Astrocyte (in vitro differentiated cells and primary cell): ENCODE results near the gene RAB11FIP3. TPM values are rescaled to one million over a fixed set of nuclear protein-coding genes. Genes with fewer than 3 reads are reported as not detected.

Experiments used
- DNase-seq: peaks from one replicate; pipeline ENCODE4 v3.0.0-alpha.2; 2010; ENCODE audit warnings: low read depth
- FAIRE-seq: peaks from 2 replicates; lab custom pipeline; 2011; peaks lifted over from hg19 to GRCh38; lab: Jason Lieb, UNC
- H2AFZ ChIP-seq: 2 replicates; pipeline ENCODE4 v1.6.0; 2012; ENCODE audit warnings: low read depth, low read length, inconsistent platforms
- H3K27ac ChIP-seq: 2 replicates; pipeline ENCODE4 v1.5.1; 2011; ENCODE audit warnings: low read depth, low read length, inconsistent platforms
- H3K27me3 ChIP-seq: 2 replicates; pipeline ENCODE4 v1.6.0; 2011; ENCODE audit warnings: low read length, inconsistent platforms; ENCODE audit not compliant: insufficient read depth
- H3K36me3 ChIP-seq: 2 replicates; pipeline ENCODE4 v1.5.1; 2011; ENCODE audit warnings: low read length, inconsistent platforms; ENCODE audit not compliant: insufficient read depth
- H3K4me1 ChIP-seq: 2 replicates; pipeline ENCODE4 v1.5.1; 2011; ENCODE audit warnings: low read length, inconsistent platforms; ENCODE audit not compliant: insufficient read depth
- H3K4me2 ChIP-seq: 2 replicates; pipeline ENCODE4 v1.6.0; 2012; ENCODE audit warnings: low read length, inconsistent platforms
- H3K4me3 ChIP-seq: 2 replicates; pipeline ENCODE4 v1.5.1; 2011; ENCODE audit warnings: low read depth, mild to moderate bottlenecking, low read length, inconsistent platforms; ENCODE audit not compliant: insufficient read depth
- H3K79me2 ChIP-seq: 2 replicates; pipeline ENCODE4 v1.6.0; 2012; ENCODE audit warnings: mild to moderate bottlenecking, low read length, inconsistent platforms; ENCODE audit not compliant: insufficient read depth
- H3K9ac ChIP-seq: 2 replicates; pipeline ENCODE4 v1.6.0; 2012; ENCODE audit warnings: mild to moderate bottlenecking, low read length, inconsistent platforms
- H3K9me3 ChIP-seq: 2 replicates; pipeline ENCODE4 v1.5.1; 2012; ENCODE audit warnings: low read depth, mild to moderate bottlenecking, low read length, inconsistent platforms; ENCODE audit not compliant: insufficient read depth
- H4K20me1 ChIP-seq: 2 replicates; pipeline ENCODE4 v1.6.0; 2012; ENCODE audit warnings: low read length, inconsistent platforms; ENCODE audit not compliant: insufficient read depth
- H3K27ac Mint-ChIP-seq: one replicate; pipeline ENCODE4 v1.8.0; 2021; ENCODE audit warnings: mild to moderate bottlenecking, mixed read lengths; ENCODE audit not compliant: unreplicated experiment
- H3K27me3 Mint-ChIP-seq: one replicate; pipeline ENCODE4 v1.8.0; 2021; ENCODE audit warnings: low read depth, mixed read lengths; ENCODE audit not compliant: unreplicated experiment
- H3K36me3 Mint-ChIP-seq: one replicate; pipeline ENCODE4 v1.8.0; 2021; ENCODE audit warnings: low read depth, mixed read lengths; ENCODE audit not compliant: unreplicated experiment
- H3K4me1 Mint-ChIP-seq: one replicate; pipeline ENCODE4 v1.8.0; 2021; ENCODE audit warnings: low read depth, mixed read lengths; ENCODE audit not compliant: unreplicated experiment
- H3K4me3 Mint-ChIP-seq: one replicate; pipeline ENCODE4 v1.8.0; 2021; ENCODE audit warnings: mild to moderate bottlenecking, moderate library complexity, mixed read lengths; ENCODE audit not compliant: unreplicated experiment
- H3K9me3 Mint-ChIP-seq: one replicate; pipeline ENCODE4 v1.8.0; 2021; ENCODE audit warnings: mild to moderate bottlenecking, mixed read lengths; ENCODE audit not compliant: unreplicated experiment
- EZH2 ChIP-seq: IDR thresholded peaks from 2 replicates; pipeline ENCODE4 v1.6.1; 2012; ENCODE audit warnings: mild to moderate bottlenecking, low read length, inconsistent platforms; ENCODE audit not compliant: insufficient read depth
- total RNA-seq: library from RNA; stranded (reverse); gene quantifications from 2 replicates; pipeline ENCODE4 v1.2.1, GENCODE V29; 2021
- TF ChIP-seq, protein P1 (sequence below): IDR thresholded peaks from 2 replicates; pipeline ENCODE4 v1.5.1; 2011; ENCODE audit warnings: low read depth, mild to moderate bottlenecking, inconsistent platforms, low read length, moderate library complexity; ENCODE audit not compliant: insufficient read depth

The RAB11FIP3 gene
- total RNA-seq, 1 donor from 2014 or later = 21.2 TPM

DNA sequence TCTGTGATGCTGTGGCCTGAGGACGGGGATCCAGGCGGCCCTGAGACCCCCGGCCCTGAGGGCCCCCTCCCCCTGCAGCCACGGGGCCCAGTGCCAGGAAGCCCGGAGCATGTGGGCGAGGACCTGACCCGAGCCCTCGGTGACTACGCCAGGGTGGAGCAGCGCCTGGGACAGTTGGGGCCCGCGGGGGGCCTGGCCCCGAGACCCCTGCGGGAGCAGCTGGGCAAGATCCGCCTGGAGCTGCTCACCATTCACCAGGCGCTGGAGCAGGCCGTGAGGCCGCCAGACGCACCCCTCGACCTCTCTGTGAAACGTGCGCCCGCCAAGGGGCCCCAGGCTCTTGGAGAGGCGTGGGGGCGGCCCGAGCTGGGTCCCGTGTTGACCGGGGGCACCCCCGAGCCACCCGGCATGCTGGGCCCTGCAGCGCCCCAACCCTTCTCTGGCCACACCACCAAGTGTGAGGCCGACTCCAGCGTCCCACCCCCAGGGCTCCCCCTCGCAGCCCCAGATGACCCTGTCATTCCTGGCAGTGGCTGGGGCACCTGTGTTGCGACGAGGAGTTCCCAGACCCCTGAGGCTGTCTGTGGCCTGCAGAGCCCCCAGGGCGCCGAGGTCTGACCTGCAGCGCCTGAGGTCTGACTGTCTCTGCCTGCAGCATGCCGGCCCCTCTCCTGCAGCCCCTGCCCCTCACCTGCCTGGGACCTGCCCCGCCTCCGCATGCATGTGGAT, 139.4 kb downstream of the RAB11FIP3 start:
- Histone ChIP-seq H3K9ac (no peak overlapping the region), H2AFZ (no peak overlapping the region), H3K4me2 (no peak overlapping the region), H3K27ac (no peak overlapping the region), H3K36me3 (no peaks in the 10 kb centered on the region), H3K9me3 (no peaks in the 10 kb centered on the region), H4K20me1 (no peaks in the 10 kb centered on the region), H3K4me3 (no peak overlapping the region), H3K4me1 (peaks cover 12% of the 10 kb centered on the region), H3K79me2 (peaks cover under 1% of the 10 kb centered on the region), H3K27me3 (peaks cover 12% of the 10 kb centered on the region)
- TF ChIP-seq EZH2 = no peak
- TF ChIP-seq, protein P1, sequence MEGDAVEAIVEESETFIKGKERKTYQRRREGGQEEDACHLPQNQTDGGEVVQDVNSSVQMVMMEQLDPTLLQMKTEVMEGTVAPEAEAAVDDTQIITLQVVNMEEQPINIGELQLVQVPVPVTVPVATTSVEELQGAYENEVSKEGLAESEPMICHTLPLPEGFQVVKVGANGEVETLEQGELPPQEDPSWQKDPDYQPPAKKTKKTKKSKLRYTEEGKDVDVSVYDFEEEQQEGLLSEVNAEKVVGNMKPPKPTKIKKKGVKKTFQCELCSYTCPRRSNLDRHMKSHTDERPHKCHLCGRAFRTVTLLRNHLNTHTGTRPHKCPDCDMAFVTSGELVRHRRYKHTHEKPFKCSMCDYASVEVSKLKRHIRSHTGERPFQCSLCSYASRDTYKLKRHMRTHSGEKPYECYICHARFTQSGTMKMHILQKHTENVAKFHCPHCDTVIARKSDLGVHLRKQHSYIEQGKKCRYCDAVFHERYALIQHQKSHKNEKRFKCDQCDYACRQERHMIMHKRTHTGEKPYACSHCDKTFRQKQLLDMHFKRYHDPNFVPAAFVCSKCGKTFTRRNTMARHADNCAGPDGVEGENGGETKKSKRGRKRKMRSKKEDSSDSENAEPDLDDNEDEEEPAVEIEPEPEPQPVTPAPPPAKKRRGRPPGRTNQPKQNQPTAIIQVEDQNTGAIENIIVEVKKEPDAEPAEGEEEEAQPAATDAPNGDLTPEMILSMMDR = no peak
- no peaks in the 10 kb centered on the region for H3K36me3 Mint-ChIP-seq
- peaks cover 7% of the 10 kb centered on the region for H3K27me3 Mint-ChIP-seq
- H3K4me1 Mint-ChIP-seq = peaks cover 3% of the 10 kb centered on the region
- DNase-seq = no peak
- FAIRE-seq = no peak
- H3K9me3 Mint-ChIP-seq = no peaks in the 10 kb centered on the region
- no peak overlapping the region for H3K4me3 Mint-ChIP-seq
- no peak overlapping the region for H3K27ac Mint-ChIP-seq

DNA sequence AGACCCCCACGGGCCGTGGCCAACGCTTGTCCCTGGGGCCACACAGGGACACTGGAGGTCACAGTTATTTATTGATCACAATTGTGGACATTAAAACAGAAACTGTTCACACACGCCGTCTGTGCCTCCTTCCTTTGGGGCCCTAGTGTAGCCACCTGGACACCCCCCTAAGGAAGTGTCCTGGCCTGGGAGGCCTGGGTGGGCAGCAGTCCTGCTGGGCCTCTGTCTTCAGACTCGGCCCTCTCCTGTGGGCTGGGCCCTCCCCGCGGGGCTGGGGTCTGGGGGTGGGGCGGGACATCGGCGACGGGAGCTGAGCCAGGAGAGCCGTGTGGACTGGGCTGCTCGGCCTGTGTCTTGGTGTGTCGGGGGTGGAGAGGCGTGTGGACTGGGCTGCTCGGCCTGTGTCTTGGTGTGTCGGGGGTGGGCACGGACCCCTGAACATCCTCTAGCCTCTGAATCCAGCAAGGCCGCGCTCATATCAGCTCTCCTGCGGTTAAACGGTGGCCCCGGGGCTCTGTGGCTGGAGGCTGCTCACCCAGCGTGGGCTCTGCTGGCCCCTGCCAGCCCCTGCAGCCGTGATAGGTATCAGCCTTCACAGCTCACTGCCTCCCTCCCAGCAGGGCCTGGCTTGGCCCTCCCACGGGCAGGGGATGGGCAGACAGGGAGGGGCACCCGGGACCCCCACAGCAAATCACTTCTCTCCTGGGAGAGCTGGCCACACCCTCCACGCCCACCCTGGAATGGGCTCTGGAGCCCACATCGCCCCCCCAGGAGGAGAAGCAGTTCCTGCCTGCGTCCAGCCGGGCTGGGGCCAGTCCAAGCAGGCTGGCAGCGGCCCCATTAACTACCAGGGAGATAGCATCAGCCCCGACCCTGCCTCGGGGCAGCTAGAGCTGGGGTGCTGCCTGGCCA, 140.2 kb downstream of the RAB11FIP3 start:
- no peak overlapping the region for H3K4me2 ChIP-seq
- H3K4me3 Mint-ChIP-seq = no peak overlapping the region
- H2AFZ ChIP-seq = no peak overlapping the region
- no peak overlapping the region for H3K27ac Mint-ChIP-seq
- no peaks in the 10 kb centered on the region for H3K9me3 ChIP-seq
- DNase-seq (no peak), FAIRE-seq (no peak)
- peaks cover 1% of the 10 kb centered on the region for H4K20me1 ChIP-seq
- no peak overlapping the region for H3K27ac ChIP-seq
- no peak overlapping the region for H3K4me3 ChIP-seq
- H3K27me3 ChIP-seq = peaks cover 11% of the 10 kb centered on the region
- no peaks in the 10 kb centered on the region for H3K9me3 Mint-ChIP-seq
- H3K4me1 Mint-ChIP-seq = peaks cover 3% of the 10 kb centered on the region
- no peak overlapping the region for H3K9ac ChIP-seq
- H3K36me3 Mint-ChIP-seq = no peaks in the 10 kb centered on the region
- H3K79me2 ChIP-seq = peaks cover 8% of the 10 kb centered on the region
- no peak for TF ChIP-seq EZH2
- TF ChIP-seq, protein P1 = no peak
- H3K4me1 ChIP-seq = peaks cover 14% of the 10 kb centered on the region
- no peaks in the 10 kb centered on the region for H3K36me3 ChIP-seq
- H3K27me3 Mint-ChIP-seq = peaks cover 7% of the 10 kb centered on the region
